ENCODE data around the gene GPC5. TPM values are rescaled to one million over a fixed set of nuclear protein-coding genes. Genes with fewer than 3 reads are reported as not detected.

Gene GPC5
- polyA plus RNA-seq, 3 donors from 2014 or later = 0.58 TPM; not detected in 2

DNA sequence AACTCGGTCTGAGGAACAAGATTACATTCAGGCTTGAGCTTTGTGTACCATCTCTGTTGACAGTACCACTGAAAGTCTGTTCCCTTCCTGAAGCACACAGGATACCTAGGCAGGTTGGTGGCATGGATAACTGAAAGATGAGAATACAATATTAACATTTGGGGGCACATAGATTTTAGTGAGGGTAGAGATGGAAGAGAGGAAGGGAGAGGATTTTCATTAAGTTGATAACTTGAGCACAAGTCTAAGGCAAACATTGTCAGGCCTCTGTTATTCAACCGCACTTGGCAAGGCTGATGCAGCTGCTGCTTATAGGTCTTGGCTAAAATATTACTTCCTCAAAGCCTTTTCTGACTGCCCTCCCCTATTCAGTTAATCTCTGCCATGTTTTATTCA, 40.0 kb upstream of the GPC5 start:
- DNase-seq = no peak
- H3K27ac Mint-ChIP-seq = peak overlapping the region in 1 of 6 donors; percentile 4
- H3K36me3 Mint-ChIP-seq = peaks cover 7 to 16% (median 9%) of the 10 kb centered on the region in 3 donors
- H3K4me1 Mint-ChIP-seq = no peaks in the 10 kb centered on the region
- no peak overlapping the region for H3K4me3 Mint-ChIP-seq
- no peaks in the 10 kb centered on the region for H3K27me3 Mint-ChIP-seq (ENCODE audit: low read depth in 3 of 3)
- H3K9me3 Mint-ChIP-seq = no peaks in the 10 kb centered on the region

DNA sequence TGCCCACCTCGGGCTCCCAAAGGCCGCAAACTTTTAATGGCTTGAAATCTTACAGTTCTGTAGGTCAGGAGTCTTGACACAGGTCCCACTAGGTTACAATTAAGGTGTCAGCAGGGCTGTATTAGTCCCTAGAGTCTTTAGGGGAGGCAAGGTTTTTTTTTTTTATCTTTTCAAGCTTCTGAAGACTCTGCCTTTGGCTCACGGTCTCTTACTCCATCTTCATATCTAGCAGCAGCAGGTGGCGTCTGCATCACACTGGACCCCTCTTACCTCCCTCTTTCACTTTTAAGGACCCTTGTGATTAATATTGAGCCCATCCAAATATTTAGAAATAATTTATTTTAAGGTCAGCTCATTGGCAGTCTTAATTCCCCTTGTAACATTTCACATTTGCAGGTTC, 39.3 kb upstream of the GPC5 start:
- DNase-seq = no peak
- H3K9me3 Mint-ChIP-seq = no peaks in the 10 kb centered on the region
- H3K27ac Mint-ChIP-seq = no peak overlapping the region
- peaks cover 6 to 14% (median 8%) of the 10 kb centered on the region in 3 donors for H3K36me3 Mint-ChIP-seq
- no peak overlapping the region for H3K4me3 Mint-ChIP-seq
- H3K27me3 Mint-ChIP-seq (ENCODE audit: low read depth in 3 of 3) = no peaks in the 10 kb centered on the region
- no peaks in the 10 kb centered on the region for H3K4me1 Mint-ChIP-seq

DNA sequence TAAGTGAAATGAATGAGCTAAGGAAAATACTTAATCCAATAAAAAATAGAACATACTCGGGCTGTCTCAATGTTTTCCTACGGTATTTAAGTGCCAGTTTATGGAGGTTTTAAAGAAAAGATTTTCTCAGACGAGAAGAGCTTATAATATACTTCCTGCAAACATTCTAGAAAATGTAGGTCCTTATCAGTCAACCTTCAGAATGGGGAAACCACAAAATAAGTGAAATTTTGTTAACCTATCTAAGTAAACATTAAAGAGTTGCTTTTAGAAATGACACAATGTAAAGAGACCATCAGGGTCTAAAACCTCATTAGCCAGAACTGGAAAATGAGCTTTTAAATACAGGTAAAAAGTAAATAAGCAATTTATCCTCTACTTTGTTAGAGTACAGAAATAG, 38.8 kb upstream of the GPC5 start:
- no peaks in the 10 kb centered on the region for H3K4me1 Mint-ChIP-seq
- H3K36me3 Mint-ChIP-seq = peaks cover 6 to 13% (median 8%) of the 10 kb centered on the region in 3 donors
- H3K27ac Mint-ChIP-seq = no peak overlapping the region
- no peak for DNase-seq
- H3K9me3 Mint-ChIP-seq = no peaks in the 10 kb centered on the region
- no peak overlapping the region for H3K4me3 Mint-ChIP-seq
- H3K27me3 Mint-ChIP-seq (ENCODE audit: low read depth in 3 of 3) = no peaks in the 10 kb centered on the region

DNA sequence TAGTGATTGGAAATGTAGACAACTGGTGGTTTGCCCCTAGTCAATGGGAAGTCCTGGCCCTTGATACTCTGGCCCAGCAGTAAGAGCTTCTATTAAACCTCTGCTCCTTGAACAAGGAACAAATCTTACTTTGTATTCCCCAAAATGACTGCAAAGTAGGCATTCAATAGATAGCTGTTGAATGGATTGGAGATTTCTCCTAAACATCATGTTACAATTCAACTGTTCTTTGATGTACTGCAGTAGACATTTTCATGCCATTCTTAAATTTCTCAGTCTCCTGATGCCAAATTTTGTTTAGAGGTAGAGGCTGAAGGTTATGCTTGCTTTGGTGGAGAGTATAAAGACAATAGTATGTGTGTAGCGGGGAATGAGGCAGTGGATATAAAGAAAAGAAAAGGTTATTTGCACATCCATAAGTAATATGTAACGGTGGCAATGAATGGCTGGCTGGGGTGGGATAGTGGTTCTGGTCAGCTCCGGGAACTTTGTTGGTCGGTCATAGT, 38.1 kb upstream of the GPC5 start:
- Mint-ChIP-seq H3K4me1 (no peaks in the 10 kb centered on the region), H3K27ac (no peak overlapping the region), H3K27me3 (ENCODE audit: low read depth in 3 of 3) (no peaks in the 10 kb centered on the region), H3K4me3 (no peak overlapping the region), H3K36me3 (peaks cover 3 to 7% (median 6%) of the 10 kb centered on the region in 3 donors), H3K9me3 (no peaks in the 10 kb centered on the region)
- no peak for DNase-seq

DNA sequence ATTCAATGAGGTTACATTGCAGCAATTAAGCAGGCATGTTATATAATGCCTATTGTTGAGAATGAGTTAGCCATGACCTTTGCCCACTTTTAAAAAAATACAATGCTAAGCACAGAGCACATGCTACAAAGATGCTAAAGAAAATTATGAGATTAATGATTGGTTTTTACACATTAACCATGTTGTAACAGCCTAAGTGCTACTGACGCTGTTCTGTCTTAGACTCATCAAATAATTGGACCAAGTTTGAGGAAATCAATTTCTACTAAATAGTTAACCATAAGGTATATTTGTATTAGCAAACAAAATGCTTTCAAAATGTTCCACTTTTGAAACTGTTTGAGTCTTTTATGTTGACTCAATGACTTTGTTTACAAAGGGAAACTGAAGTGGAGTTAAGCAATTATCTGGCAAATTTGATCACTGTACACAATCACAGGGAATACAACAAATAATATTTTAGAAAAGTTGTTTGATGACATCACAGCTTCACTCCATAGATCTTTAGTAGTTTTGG, 36.6 kb upstream of the GPC5 start:
- Mint-ChIP-seq H3K27ac (no peak overlapping the region), H3K36me3 (peaks cover 0 to 6% (median 0%) of the 10 kb centered on the region in 3 donors)

DNA sequence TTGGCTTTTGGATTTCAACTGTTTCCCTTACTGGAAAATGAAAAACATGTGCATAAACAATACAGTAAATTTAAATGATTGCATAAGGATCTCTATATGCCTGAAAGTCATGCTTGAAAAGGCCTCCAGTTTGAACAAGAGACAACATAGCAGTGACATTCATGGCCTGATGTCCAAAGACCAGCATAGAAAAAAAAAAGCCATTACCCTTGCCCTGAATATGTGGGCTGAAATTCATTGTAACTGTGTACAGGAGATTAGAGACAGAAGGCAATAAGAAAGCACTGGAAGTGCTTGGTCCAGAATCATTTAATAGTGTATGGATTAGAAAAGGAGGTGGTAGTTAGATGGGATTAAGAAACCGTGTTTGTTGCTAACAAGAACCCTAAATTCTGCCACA, 35.5 kb upstream of the GPC5 start:
- H3K36me3 Mint-ChIP-seq = no peaks in the 10 kb centered on the region
- no peak overlapping the region for H3K27ac Mint-ChIP-seq
- no peaks in the 10 kb centered on the region for H3K27me3 Mint-ChIP-seq (ENCODE audit: low read depth in 3 of 3)
- H3K9me3 Mint-ChIP-seq = no peaks in the 10 kb centered on the region
- H3K4me1 Mint-ChIP-seq = no peaks in the 10 kb centered on the region
- no peak overlapping the region for H3K4me3 Mint-ChIP-seq
- DNase-seq = no peak

More for the DNA sequence above, 36.6 kb upstream of the GPC5 start:
- Mint-ChIP-seq H3K9me3 (no peaks in the 10 kb centered on the region), H3K27me3 (ENCODE audit: low read depth in 3 of 3) (no peaks in the 10 kb centered on the region), H3K4me1 (no peaks in the 10 kb centered on the region), H3K4me3 (no peak overlapping the region)
- no peak for DNase-seq

DNA sequence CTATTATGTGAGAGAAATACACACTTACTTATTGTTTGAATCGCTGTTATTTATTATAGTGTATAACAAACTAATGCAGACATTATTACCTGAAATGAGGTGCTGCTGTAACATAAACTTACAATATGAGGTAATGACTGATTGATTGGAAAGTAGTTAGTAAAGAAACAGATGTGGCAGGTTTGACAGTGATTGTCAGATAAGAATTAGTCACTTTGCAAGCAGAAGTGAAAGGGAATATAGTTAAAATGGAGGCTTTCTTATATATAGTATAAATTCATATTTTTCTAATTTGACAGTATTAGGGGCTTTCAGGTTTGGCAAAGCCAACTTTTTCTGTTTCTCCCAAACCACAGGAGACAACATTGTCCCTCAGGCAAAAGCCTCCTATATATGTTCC, 30.3 kb upstream of the GPC5 start:
- Mint-ChIP-seq H3K27ac (no peak overlapping the region), H3K27me3 (ENCODE audit: low read depth in 3 of 3) (peaks cover 0 to 2% (median 0%) of the 10 kb centered on the region in 3 donors), H3K4me1 (no peaks in the 10 kb centered on the region), H3K4me3 (no peak overlapping the region), H3K9me3 (no peaks in the 10 kb centered on the region), H3K36me3 (no peaks in the 10 kb centered on the region)
- DNase-seq = no peak

DNA sequence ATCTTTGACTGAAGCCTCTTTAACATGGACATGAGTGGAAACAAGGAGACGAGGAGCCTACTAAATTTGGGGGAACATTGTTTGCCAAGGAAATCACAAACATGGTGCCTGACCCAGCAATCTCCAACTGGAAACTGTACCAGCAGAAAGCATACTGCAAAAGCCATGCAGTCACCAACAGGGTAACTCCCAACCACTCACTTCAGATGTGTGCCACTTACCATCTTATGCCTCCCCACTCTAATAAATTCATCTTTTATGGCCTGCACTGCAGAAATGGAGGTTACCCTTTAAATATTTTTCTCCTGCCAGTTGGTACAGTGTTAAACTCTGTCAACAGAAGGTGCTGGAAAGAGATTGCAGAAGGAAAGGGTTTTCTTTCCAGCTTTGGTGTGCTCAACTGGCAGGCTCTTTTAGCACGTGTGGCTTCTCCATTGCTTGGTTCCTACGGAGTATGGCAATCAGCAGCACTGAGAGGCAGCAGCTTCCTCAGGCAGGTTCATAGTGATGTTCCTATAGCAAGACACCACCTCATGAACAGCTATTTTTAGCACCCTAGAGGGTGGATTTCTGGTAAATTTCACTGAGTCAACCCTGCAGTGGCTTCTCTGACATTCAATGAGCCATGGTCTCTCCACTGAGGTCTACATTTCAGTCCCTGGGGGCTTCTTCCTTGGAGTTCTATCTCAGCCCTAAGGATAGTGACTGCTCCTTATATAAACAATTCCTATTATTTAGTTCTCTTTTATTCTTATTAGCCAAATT, 29.6 kb upstream of the GPC5 start:
- H3K27ac Mint-ChIP-seq = no peak overlapping the region
- H3K9me3 Mint-ChIP-seq = no peaks in the 10 kb centered on the region
- H3K4me3 Mint-ChIP-seq = no peak overlapping the region
- H3K27me3 Mint-ChIP-seq (ENCODE audit: low read depth in 3 of 3) = peaks cover 0 to 2% (median 0%) of the 10 kb centered on the region in 3 donors
- no peaks in the 10 kb centered on the region for H3K4me1 Mint-ChIP-seq
- H3K36me3 Mint-ChIP-seq = no peaks in the 10 kb centered on the region
- no peak for DNase-seq

DNA sequence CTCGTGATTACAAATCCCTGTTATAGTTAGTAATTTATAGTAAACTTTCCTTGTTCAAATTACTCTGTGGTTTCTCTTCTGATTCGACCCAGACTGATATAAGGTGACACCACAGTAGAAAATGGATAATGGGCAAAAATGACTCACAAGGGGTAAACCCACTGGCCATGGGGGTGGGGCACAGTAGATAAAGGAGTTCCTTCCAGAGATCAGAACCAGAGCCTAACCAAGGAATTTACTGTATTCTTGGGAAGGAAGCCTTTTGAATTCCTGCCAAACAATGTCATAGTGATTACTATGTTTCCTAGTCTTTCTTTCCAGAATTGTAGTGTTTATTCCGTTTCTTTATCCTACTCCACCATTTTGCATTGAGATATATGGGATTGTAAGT, 29.0 kb upstream of the GPC5 start:
- no peaks in the 10 kb centered on the region for H3K9me3 Mint-ChIP-seq
- H3K36me3 Mint-ChIP-seq = no peaks in the 10 kb centered on the region
- H3K27me3 Mint-ChIP-seq (ENCODE audit: low read depth in 3 of 3) = peaks cover 0 to 4% (median 0%) of the 10 kb centered on the region in 3 donors
- no peak overlapping the region for H3K27ac Mint-ChIP-seq
- H3K4me3 Mint-ChIP-seq = no peak overlapping the region
- H3K4me1 Mint-ChIP-seq = peaks cover 0 to 2% of the 10 kb centered on the region in 2 donors
- DNase-seq = no peak

DNA sequence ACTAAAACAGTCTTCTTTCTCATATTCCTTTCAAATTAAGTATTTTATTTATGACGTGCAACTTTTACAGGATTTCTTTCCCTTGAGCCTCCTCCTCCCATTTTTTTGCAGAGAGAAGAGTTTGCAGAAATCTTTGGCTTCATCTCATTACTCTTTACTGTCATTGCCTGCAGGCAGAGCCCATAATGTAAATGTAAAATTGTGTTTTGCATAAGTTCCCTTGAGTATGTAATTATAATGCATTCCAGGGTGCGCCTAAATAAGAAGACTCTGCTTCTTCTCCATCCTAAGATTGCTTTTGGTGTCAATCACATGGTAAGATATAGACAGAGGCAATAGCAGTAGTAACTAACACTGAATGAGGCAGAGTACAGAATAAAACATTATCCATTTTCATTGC, 27.9 kb upstream of the GPC5 start:
- Mint-ChIP-seq H3K36me3 (no peaks in the 10 kb centered on the region), H3K9me3 (no peaks in the 10 kb centered on the region), H3K27me3 (ENCODE audit: low read depth in 3 of 3) (peaks cover 0 to 6% (median 0%) of the 10 kb centered on the region in 3 donors), H3K4me1 (peaks cover 1 to 12% of the 10 kb centered on the region in 2 donors), H3K27ac (no peak overlapping the region), H3K4me3 (no peak overlapping the region)
- DNase-seq = no peak

DNA sequence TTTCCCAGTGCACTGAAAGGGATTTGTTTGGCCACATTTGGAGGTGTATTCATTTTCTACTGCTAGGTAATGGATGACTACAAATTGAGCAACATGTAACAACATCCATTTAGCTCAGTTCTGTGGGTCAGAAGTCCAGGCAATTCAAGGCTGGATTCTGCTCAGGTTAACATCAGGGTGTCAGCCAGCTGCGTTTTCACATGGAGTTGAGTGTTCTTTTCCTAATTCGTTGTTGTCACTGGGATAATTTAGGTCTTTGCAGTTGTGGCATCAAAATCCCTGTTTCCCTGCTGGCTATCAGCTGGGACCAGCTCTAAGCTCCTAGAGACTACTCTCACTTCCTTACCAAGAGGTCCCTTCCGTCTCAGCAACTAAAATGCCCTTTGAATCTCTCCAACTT, 25.5 kb upstream of the GPC5 start:
- no peak for DNase-seq
- Mint-ChIP-seq H3K4me3 (no peak overlapping the region), H3K4me1 (peaks cover 1 to 13% of the 10 kb centered on the region in 2 donors), H3K27ac (no peak overlapping the region), H3K27me3 (ENCODE audit: low read depth in 3 of 3) (peaks cover 0 to 6% (median 0%) of the 10 kb centered on the region in 3 donors), H3K9me3 (no peaks in the 10 kb centered on the region), H3K36me3 (no peaks in the 10 kb centered on the region)

DNA sequence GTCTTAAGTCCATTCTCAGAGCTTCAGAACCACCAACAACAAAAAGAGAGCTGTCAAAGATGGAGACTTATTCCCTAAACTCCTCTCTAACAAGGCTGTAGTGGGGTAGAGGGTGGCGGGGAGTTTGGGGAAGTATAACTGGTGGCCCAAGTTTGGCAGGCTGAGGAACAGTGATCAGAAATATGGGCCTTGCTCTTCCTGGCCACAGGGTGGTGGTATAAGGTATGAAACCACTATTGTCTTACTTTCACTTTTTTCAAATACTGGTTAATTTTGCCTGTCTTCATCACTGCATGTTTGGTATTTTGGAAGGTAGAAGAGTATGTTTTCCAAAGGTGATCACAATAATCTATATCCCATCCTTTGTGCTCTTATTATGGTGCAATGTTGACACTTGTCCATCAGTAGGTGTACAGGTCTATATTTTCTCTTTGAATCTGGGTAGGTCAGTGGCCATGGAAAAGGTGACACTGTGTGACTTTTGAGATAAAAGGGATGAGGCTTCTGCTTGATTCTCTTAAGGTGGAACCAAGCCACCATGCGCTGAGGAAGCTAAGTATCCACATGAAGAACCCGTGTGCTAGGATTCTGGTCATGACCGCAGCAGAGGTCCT, 23.2 kb upstream of the GPC5 start:
- peaks cover 0 to 6% (median 3%) of the 10 kb centered on the region in 3 donors for H3K27me3 Mint-ChIP-seq (ENCODE audit: low read depth in 3 of 3)
- no peaks in the 10 kb centered on the region for H3K36me3 Mint-ChIP-seq
- no peaks in the 10 kb centered on the region for H3K9me3 Mint-ChIP-seq
- no peak overlapping the region for H3K27ac Mint-ChIP-seq
- peak in 1 of 3 donors; percentile 12 for DNase-seq
- H3K4me1 Mint-ChIP-seq = peaks cover 1 to 13% of the 10 kb centered on the region in 2 donors
- H3K4me3 Mint-ChIP-seq = no peak overlapping the region

DNA sequence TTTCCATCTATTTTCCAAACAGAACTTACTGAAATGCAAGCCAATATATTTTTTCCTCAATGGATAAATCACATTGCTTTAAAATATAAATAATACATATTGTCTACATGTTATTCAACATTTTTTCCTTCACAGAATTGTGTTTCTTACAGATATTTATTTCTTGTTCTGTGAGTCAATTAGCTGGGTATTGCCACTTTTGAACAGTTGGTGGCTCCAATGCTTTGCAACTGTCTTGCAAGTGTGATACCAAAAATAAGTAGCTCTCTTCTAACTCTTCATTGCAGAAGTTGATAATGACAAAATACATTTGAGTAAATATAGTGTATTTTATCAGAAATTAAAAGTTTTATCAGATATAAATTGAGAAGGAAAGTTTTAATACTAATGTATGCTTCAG, 17.1 kb upstream of the GPC5 start:
- Mint-ChIP-seq H3K27ac (no peak overlapping the region), H3K4me3 (no peak overlapping the region), H3K36me3 (no peaks in the 10 kb centered on the region), H3K4me1 (no peaks in the 10 kb centered on the region), H3K9me3 (no peaks in the 10 kb centered on the region), H3K27me3 (ENCODE audit: low read depth in 3 of 3) (peaks cover 0 to 6% (median 3%) of the 10 kb centered on the region in 3 donors)
- DNase-seq = no peak

DNA sequence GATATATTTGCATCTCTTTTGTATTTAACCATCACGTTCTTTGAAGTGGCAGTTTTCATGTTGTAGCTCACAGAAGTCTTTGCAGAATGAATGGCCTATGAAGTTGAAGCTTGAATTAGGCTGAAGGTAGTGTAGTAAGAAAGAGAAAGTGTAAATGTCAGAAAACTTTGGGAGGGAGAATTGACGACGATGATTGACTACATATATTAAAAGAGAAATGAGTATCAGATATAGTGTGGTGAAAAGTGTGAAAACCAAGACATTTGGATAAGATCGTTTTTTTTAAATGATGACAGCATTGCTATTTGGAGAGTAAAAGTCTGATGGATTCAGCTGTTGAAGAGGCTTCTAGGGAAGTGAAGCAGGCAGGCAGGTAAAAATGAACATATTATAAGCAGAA, 14.6 kb upstream of the GPC5 start:
- Mint-ChIP-seq H3K27me3 (ENCODE audit: low read depth in 3 of 3) (peaks cover 0 to 6% (median 4%) of the 10 kb centered on the region in 3 donors), H3K9me3 (no peaks in the 10 kb centered on the region), H3K27ac (no peak overlapping the region), H3K4me3 (no peak overlapping the region), H3K36me3 (no peaks in the 10 kb centered on the region), H3K4me1 (no peaks in the 10 kb centered on the region)
- DNase-seq = no peak

All from immature natural killer cell (primary cell).